ENCODE data around the gene TMEM191C.
"Not testable (repeated sequence)": the region's sequence is repeated elsewhere in the genome, so short reads cannot be mapped to it uniquely, and the experiment has no call there.

- TF ChIP-seq POLR2A, EP300, POLR2AphosphoS5 (IDR thresholded peaks at IDR 0.05): not testable (repeated sequence)
- TF ChIP-seq, protein P1, sequence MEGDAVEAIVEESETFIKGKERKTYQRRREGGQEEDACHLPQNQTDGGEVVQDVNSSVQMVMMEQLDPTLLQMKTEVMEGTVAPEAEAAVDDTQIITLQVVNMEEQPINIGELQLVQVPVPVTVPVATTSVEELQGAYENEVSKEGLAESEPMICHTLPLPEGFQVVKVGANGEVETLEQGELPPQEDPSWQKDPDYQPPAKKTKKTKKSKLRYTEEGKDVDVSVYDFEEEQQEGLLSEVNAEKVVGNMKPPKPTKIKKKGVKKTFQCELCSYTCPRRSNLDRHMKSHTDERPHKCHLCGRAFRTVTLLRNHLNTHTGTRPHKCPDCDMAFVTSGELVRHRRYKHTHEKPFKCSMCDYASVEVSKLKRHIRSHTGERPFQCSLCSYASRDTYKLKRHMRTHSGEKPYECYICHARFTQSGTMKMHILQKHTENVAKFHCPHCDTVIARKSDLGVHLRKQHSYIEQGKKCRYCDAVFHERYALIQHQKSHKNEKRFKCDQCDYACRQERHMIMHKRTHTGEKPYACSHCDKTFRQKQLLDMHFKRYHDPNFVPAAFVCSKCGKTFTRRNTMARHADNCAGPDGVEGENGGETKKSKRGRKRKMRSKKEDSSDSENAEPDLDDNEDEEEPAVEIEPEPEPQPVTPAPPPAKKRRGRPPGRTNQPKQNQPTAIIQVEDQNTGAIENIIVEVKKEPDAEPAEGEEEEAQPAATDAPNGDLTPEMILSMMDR (IDR thresholded peaks at IDR 0.05): not testable (repeated sequence)
Measured at GRCh38 chr22:21473664-21474063, 6.5 kb downstream of the TMEM191C start.

Data from sigmoid colon (tissue), 4 donors.